Calu3 (cell line): ENCODE measurements around the gene ARHGEF11. TPM values are rescaled to one million over a fixed set of nuclear protein-coding genes. Genes with fewer than 3 reads are reported as not detected.

Experiments used
- BruUV-seq: library from RNA; stranded (reverse); fragments of 400-500 nt; replicated peaks from 2 replicates; lab custom pipeline; 2021; lab: Mats Ljungman, UMichigan
- CTCF ChIA-PET: fragments of 300-600 bp; sonication (Branson Sonifier 250); formaldehyde crosslinking; loops from one replicate; lab custom pipeline; 2022; ENCODE audit warnings: antibody characterized with exemption; lab: Charles Lee
- DNase-seq: peaks from one replicate; pipeline ENCODE4 v3.0.0; 2022
- H3K27ac Mint-ChIP-seq: one replicate; pipeline ENCODE4 v1.8.0; 2022; ENCODE audit warnings: mixed read lengths; ENCODE audit not compliant: unreplicated experiment
- H3K27me3 Mint-ChIP-seq: one replicate; pipeline ENCODE4 v1.8.0; 2022; ENCODE audit warnings: mixed read lengths; ENCODE audit not compliant: unreplicated experiment
- H3K36me3 Mint-ChIP-seq: one replicate; pipeline ENCODE4 v1.8.0; 2022; ENCODE audit warnings: mild to moderate bottlenecking, moderate library complexity, mixed read lengths; ENCODE audit not compliant: insufficient read depth, unreplicated experiment
- H3K4me1 Mint-ChIP-seq: one replicate; pipeline ENCODE4 v1.8.0; 2022; ENCODE audit warnings: mild to moderate bottlenecking, low read depth, mixed read lengths; ENCODE audit not compliant: unreplicated experiment
- H3K4me3 Mint-ChIP-seq: one replicate; pipeline ENCODE4 v1.8.0; 2022; ENCODE audit warnings: mild to moderate bottlenecking, low read depth, moderate library complexity, mixed read lengths; ENCODE audit not compliant: unreplicated experiment
- H3K9me3 Mint-ChIP-seq: one replicate; pipeline ENCODE4 v1.8.0; 2022; ENCODE audit warnings: low read depth, mixed read lengths; ENCODE audit not compliant: unreplicated experiment
- CTCF ChIP-seq: fragments of 200-600 bp; IDR thresholded peaks from one replicate; pipeline ENCODE4 v1.8.0; 2022; ENCODE audit warnings: antibody characterized with exemption; ENCODE audit not compliant: unreplicated experiment
- intact Hi-C: fragments of 100-400 bp; cut with micrococcal nuclease; formaldehyde crosslinking; loops from one replicate; pipeline ENCODE4 v1.10.0; 2022; ENCODE audit not compliant: unreplicated experiment
- total RNA-seq: library from RNA; stranded (reverse); gene quantifications from 2 replicates; pipeline ENCODE4 v1.2.3, GENCODE V29; 2022

ARHGEF11 gene
- total RNA-seq, 1 experiment from 2014 or later = 44.1 TPM

- no peaks in the 10 kb centered on the region for H3K9me3 Mint-ChIP-seq
- no peaks in the 10 kb centered on the region for H3K4me1 Mint-ChIP-seq
- peaks cover 14% of the 10 kb centered on the region for H3K27me3 Mint-ChIP-seq
- no peak for DNase-seq
- no peaks in the 10 kb centered on the region for H3K36me3 Mint-ChIP-seq
- intact Hi-C loops = no loop called here
- no TSS peak for BruUV-seq
- CTCF ChIA-PET = no interaction called here
- TF ChIP-seq CTCF = no peak
- no peak overlapping the region for H3K27ac Mint-ChIP-seq
- no peak overlapping the region for H3K4me3 Mint-ChIP-seq
Observed at GRCh38 chr1:156913809-156914387, 131.6 kb downstream of the ARHGEF11 start.

GRCh38 chr1:156912861-156913808, 132.4 kb downstream of the ARHGEF11 start:
- DNase-seq = no peak
- no TSS peak for BruUV-seq
- Mint-ChIP-seq H3K27ac (no peak overlapping the region), H3K27me3 (peaks cover 14% of the 10 kb centered on the region), H3K9me3 (no peaks in the 10 kb centered on the region), H3K4me1 (no peaks in the 10 kb centered on the region), H3K36me3 (no peaks in the 10 kb centered on the region), H3K4me3 (no peak overlapping the region)
- TF ChIP-seq CTCF = no peak
- intact Hi-C loops = no loop called here
- CTCF ChIA-PET = interaction anchor here (0.5 kb wide), 1 partner anchor 754 kb away, joined by 3 read pairs; no protein-coding TSS in a partner anchor

GRCh38 chr1:156912310-156912709, 133.2 kb downstream of the ARHGEF11 start:
- H3K36me3 Mint-ChIP-seq = peaks cover 8% of the 10 kb centered on the region
- no peak overlapping the region for H3K27ac Mint-ChIP-seq
- CTCF ChIA-PET = interaction anchor here (1.0 kb wide), 1 partner anchor 15 kb away, joined by 6 read pairs; no protein-coding TSS in a partner anchor
- intact Hi-C loops = no loop called here
- H3K4me1 Mint-ChIP-seq = peaks cover 3% of the 10 kb centered on the region
- DNase-seq = no peak
- peaks cover 12% of the 10 kb centered on the region for H3K27me3 Mint-ChIP-seq
- no TSS peak for BruUV-seq
- no peak overlapping the region for H3K4me3 Mint-ChIP-seq
- TF ChIP-seq CTCF = no peak
- no peaks in the 10 kb centered on the region for H3K9me3 Mint-ChIP-seq

- BruUV-seq = TSS peak; percentile 19
- no peaks in the 10 kb centered on the region for H3K9me3 Mint-ChIP-seq
- H3K4me3 Mint-ChIP-seq = no peak overlapping the region
- peaks cover 8% of the 10 kb centered on the region for H3K4me1 Mint-ChIP-seq
- intact Hi-C loops = no loop called here
- H3K27me3 Mint-ChIP-seq = peaks cover 13% of the 10 kb centered on the region
- CTCF ChIA-PET = interaction anchor here (1.0 kb wide), 1 partner anchor 16 kb away, joined by 6 read pairs; no protein-coding TSS in a partner anchor
- DNase-seq = no peak
- peaks cover 10% of the 10 kb centered on the region for H3K36me3 Mint-ChIP-seq
- no peak overlapping the region for H3K27ac Mint-ChIP-seq
- TF ChIP-seq CTCF = no peak
Observed at GRCh38 chr1:156911577-156912298, 133.8 kb downstream of the ARHGEF11 start.
